ENCODE measurements around the gene GRID2. TPM values are rescaled to one million over a fixed set of nuclear protein-coding genes. Genes with fewer than 3 reads are reported as not detected.

Gene GRID2
- total RNA-seq: not detected

DNA sequence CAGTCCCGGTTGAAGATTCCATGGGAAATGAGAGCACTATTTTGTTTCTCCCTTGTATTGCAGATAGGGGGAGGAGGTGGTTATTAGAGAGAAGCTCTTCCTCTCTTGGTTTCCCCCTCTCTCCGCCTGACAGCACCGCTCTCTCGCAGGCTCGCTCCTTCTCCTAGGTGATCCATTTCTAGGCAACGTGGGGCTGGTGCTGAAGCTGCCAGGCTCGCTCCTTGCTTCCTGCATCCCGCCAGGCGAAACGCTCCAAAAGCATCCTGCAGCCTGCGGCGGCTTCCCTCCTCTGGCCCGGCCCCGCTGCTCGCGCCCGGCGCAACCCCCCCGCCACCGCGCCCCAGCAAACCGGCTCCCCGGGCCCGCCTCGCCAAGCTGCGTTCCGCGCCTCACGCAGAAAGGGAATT lies at the start of gene GRID2:
Gene GRID2 (plus strand): TSS at position 346 of the 407 bp plus-strand sequence.
- Mint-ChIP-seq H3K4me1 (peaks cover 1% of the 10 kb centered on the region), H3K36me3 (ENCODE audit: low read depth) (no peaks in the 10 kb centered on the region), H3K4me3 (no peak within 1 kb of the TSS), H3K9me3 (no peaks in the 10 kb centered on the region), H3K27ac (no peak within 1 kb of the TSS), H3K27me3 (peaks cover 34% of the 10 kb centered on the region)
- DNase-seq: no peak
- ChIA-PET POLR2A (no interaction called here), CTCF (no interaction called here)

DNA sequence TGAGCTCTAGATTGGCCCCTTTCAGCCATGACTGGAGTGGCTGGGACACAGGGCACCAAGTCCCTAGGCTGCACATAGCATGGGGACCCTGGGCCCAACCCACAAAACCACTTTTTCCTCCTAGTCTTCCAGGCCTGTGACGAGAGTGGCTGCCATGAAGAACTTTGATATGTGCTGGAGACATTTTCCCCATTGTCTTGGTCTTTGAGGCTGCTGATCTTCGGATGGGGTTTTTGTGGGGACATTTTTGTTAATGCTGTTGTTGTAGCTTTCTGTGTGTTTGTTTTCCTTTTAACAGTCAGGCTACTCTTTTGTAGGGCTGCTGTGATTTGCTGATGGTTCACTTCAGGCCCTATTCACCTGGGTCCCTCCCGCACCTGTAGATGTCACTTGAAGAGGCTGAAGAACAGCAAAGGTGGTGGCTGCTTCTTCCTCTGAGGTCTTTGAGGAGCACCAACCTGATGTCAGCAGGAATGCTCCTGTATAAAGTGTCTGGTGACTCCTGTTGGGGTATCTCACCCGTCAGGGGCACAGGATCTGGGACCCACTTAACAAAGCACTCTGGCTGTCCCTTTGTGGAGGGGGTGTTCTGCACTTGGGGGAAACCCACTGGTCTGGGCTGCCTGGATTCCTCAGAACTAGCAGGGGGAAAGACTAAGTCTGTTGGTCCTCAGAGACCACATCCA lies 49.6 kb upstream of the GRID2 start:
- ChIA-PET POLR2A (no interaction called here), CTCF (no interaction called here)
- H3K27ac Mint-ChIP-seq: no peak overlapping the region
- H3K36me3 Mint-ChIP-seq (ENCODE audit: low read depth): no peaks in the 10 kb centered on the region
- no peaks in the 10 kb centered on the region for H3K4me1 Mint-ChIP-seq
- H3K4me3 Mint-ChIP-seq: no peak overlapping the region
- no peaks in the 10 kb centered on the region for H3K27me3 Mint-ChIP-seq
- H3K9me3 Mint-ChIP-seq: peaks cover 9% of the 10 kb centered on the region
- no peak for DNase-seq

DNA sequence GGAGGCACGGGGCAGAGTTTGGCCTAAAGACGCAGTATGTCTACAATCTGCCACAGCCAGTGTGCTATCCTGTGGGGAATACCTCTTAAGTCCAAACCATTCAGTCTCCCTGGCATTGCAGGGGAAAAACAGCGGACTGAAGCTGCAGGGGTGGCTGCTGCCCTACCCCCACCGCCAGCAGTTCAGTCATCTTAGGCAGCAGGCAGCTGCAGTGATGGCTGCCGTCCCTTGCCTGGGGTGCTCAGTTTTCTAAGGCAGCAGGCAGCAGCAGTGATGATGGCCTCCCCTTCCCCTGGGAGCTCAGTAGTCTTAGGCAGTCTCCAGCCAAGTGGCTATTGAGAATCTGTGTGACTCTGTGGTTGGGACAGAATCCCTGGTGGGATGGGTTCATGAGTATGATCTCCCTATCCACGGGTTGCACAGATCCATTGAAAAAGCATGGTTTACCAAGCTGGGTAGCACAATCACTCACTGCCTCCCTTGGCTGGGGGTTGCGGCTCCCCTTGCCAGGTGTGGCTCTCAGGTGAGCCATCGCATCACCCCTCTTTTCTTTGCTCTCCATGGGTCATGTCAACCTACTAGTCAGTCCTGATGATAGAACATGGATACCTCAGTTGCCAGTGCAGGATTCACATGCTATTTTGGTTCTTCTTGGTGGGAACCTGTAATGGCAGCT lies 48.9 kb upstream of the GRID2 start:
- CTCF ChIA-PET: no interaction called here
- H3K27me3 Mint-ChIP-seq: no peaks in the 10 kb centered on the region
- no peak overlapping the region for H3K4me3 Mint-ChIP-seq

DNA sequence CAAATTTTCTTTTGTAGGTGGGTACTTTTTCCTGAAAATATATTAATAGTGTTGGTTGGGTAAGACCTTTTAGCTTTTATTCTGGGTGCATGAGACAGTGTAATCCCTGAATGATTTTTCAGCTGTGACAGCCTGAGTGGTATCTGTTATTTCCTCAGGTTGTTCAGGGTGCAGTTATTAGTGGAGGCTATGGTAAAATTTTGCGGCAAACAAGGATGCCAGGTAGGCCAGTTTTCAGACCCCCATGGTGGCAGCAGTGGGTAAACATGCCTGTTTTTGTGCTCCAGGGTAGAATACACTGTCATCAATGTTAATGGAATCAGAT lies 47.9 kb upstream of the GRID2 start:
- no peak for DNase-seq
- ChIA-PET POLR2A (no interaction called here), CTCF (no interaction called here)
- Mint-ChIP-seq H3K9me3 (peaks cover 9% of the 10 kb centered on the region), H3K27ac (no peak overlapping the region), H3K4me1 (no peaks in the 10 kb centered on the region), H3K4me3 (no peak overlapping the region), H3K27me3 (no peaks in the 10 kb centered on the region), H3K36me3 (ENCODE audit: low read depth) (no peaks in the 10 kb centered on the region)

More for the DNA sequence above, 48.9 kb upstream of the GRID2 start:
- Mint-ChIP-seq H3K4me1 (no peaks in the 10 kb centered on the region), H3K27ac (no peak overlapping the region), H3K9me3 (peaks cover 9% of the 10 kb centered on the region), H3K36me3 (ENCODE audit: low read depth) (no peaks in the 10 kb centered on the region)
- POLR2A ChIA-PET: no interaction called here
- no peak for DNase-seq

DNA sequence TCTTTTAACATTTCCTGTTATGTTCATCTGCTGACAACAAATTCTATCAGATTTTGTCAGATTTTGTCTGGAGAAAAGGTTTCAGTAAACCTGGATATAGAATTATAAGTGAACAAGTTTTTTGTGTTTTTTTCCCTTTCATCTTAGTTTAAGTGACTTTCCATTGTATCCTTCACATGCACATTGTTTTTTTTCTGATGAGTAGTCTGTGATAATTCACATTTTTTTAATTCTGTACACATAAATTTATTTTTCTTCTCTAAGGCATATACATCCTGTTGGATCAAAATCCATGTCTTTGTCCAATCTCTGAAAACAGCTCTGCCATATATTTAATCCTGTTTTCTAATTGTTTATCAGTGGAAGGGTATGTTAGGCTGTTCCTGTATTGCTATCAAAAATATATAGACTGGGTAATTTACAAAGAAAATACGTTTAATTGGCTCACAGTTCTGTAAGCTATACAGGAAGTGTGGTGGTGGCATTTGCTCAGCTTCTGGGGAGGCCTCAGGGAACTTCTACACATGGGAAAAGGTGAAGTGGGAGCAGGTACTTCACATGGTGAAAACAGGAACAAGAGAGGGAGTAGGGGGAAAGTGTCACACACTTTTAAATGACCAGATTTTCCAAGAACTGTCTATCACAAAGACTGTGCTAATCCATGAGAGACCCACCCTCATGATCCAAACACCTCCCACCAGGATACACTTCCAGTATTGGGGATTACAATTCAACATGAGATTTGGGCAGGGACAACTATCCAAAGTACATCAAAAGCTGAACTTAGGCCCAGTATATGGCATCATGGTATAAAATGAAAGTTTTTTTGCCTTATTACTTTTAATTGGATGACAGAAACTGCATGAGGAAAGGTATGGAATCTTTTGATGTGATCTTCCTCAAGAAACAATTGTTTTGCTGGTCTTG lies 45.6 kb upstream of the GRID2 start:
- no peaks in the 10 kb centered on the region for H3K36me3 Mint-ChIP-seq (ENCODE audit: low read depth)
- CTCF ChIA-PET: no interaction called here
- H3K9me3 Mint-ChIP-seq: peaks cover 3% of the 10 kb centered on the region
- DNase-seq: no peak
- no peaks in the 10 kb centered on the region for H3K27me3 Mint-ChIP-seq
- POLR2A ChIA-PET: no interaction called here
- no peak overlapping the region for H3K4me3 Mint-ChIP-seq
- no peak overlapping the region for H3K27ac Mint-ChIP-seq
- no peaks in the 10 kb centered on the region for H3K4me1 Mint-ChIP-seq

DNA sequence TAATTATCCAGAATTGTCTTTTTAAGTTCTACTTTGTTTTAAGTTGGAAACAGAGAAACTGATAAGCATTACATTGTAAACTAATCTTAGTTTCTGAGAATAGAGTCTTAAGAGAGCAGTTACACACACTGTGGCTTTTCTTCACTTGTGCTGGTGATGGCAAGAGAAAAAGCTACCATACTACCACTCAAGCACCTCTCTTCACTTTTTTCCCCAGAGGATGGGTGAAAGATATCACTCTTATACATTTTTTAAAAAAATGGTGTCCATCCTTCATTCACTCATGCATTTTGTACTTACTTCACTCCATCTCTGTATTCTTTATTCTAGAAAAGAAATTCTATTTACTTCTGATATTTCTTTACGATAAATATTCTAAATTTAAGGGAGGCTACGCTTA lies 42.5 kb upstream of the GRID2 start:
- H3K36me3 Mint-ChIP-seq (ENCODE audit: low read depth): no peaks in the 10 kb centered on the region
- no peaks in the 10 kb centered on the region for H3K4me1 Mint-ChIP-seq
- ChIA-PET POLR2A (no interaction called here), CTCF (no interaction called here)
- H3K9me3 Mint-ChIP-seq: peaks cover under 1% of the 10 kb centered on the region
- DNase-seq: no peak
- H3K27me3 Mint-ChIP-seq: no peaks in the 10 kb centered on the region
- H3K4me3 Mint-ChIP-seq: no peak overlapping the region
- H3K27ac Mint-ChIP-seq: no peak overlapping the region

DNA sequence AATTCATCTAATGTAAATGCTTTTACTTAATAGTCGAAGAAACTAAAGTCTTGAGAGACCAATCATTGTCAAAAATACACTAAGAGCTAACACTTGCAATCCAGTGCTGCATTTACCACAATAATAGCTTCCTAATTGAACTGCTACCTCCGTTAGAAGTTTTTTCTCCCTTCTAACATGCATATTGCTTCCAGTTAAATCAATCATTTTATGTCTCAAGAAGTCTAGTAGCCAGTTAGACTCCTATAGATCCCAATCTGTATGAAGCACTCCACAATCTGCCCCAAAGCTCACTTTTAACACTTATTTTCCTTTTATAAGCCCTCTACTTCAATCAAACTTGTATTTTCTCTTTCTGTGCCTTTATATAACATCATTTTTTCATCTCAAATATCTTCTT lies 41.4 kb upstream of the GRID2 start:
- ChIA-PET POLR2A (no interaction called here), CTCF (no interaction called here)
- H3K36me3 Mint-ChIP-seq (ENCODE audit: low read depth): no peaks in the 10 kb centered on the region
- no peak for DNase-seq
- no peaks in the 10 kb centered on the region for H3K27me3 Mint-ChIP-seq
- H3K27ac Mint-ChIP-seq: no peak overlapping the region
- H3K4me1 Mint-ChIP-seq: no peaks in the 10 kb centered on the region
- H3K9me3 Mint-ChIP-seq: no peaks in the 10 kb centered on the region
- H3K4me3 Mint-ChIP-seq: no peak overlapping the region

DNA sequence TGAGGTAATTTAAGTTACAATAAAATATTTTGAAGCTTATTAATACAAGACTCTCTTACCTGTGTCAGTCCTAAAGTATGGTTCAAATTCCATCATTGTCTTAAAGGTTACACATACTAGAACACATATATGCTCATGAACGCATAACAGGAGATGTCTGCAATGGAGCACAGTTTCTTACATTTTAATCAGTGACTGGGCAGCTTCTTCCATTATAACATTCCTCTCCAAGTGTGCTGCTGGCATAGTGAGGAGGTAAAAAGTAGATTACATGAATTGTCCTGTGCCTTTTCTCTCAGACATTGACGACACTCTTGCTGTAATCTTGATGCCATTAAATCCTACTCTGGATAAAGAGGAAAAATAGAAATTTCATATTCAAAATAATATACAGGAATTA lies 40.8 kb upstream of the GRID2 start:
- Mint-ChIP-seq H3K27me3 (no peaks in the 10 kb centered on the region), H3K9me3 (no peaks in the 10 kb centered on the region), H3K27ac (no peak overlapping the region), H3K4me3 (no peak overlapping the region), H3K4me1 (no peaks in the 10 kb centered on the region), H3K36me3 (ENCODE audit: low read depth) (no peaks in the 10 kb centered on the region)
- ChIA-PET CTCF (no interaction called here), POLR2A (no interaction called here)
- no peak for DNase-seq

DNA sequence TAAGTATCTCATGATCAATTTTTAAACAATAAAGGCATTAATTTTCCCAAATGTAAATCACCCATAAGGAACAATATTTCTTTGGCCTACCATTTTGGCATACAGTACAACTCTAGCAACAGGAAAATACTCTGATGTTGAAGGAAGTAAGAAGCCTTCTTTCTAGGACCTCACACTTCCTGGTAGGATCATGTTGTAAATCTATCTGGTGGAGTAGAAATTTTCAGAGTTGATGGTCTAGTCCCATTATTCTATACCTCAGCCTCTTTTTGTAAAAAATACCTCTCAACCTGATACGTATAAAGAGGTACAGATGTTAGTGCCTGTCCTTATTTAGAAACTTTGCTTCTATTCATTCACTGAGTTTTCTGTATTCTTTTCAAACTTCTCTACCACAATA lies 40.2 kb upstream of the GRID2 start:
- H3K9me3 Mint-ChIP-seq: no peaks in the 10 kb centered on the region
- H3K4me3 Mint-ChIP-seq: no peak overlapping the region
- CTCF ChIA-PET: no interaction called here
- no peaks in the 10 kb centered on the region for H3K36me3 Mint-ChIP-seq (ENCODE audit: low read depth)
- no peak for DNase-seq
- POLR2A ChIA-PET: no interaction called here
- H3K4me1 Mint-ChIP-seq: no peaks in the 10 kb centered on the region
- no peaks in the 10 kb centered on the region for H3K27me3 Mint-ChIP-seq
- no peak overlapping the region for H3K27ac Mint-ChIP-seq

DNA sequence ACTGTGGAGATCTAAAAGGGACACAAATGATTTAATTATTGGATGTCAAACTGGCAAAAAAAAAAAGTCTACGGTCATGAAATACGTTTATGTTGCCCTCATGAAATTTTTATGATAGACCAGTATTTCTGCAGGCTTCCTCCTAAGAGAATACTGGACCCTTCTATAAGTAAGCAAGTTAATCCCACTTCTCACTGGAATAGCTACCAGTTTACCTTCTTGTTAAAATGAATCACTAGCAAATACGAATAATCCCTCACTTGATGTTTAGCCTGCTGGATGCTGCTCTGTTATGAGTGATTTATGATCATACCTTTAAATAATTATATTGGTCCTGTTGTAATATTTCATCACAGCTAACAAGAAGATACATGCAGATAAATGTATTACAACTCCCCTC lies 39.6 kb upstream of the GRID2 start:
- Mint-ChIP-seq H3K27me3 (no peaks in the 10 kb centered on the region), H3K27ac (no peak overlapping the region), H3K4me3 (no peak overlapping the region), H3K4me1 (no peaks in the 10 kb centered on the region), H3K9me3 (no peaks in the 10 kb centered on the region), H3K36me3 (ENCODE audit: low read depth) (no peaks in the 10 kb centered on the region)
- ChIA-PET CTCF (no interaction called here), POLR2A (no interaction called here)
- DNase-seq: no peak

DNA sequence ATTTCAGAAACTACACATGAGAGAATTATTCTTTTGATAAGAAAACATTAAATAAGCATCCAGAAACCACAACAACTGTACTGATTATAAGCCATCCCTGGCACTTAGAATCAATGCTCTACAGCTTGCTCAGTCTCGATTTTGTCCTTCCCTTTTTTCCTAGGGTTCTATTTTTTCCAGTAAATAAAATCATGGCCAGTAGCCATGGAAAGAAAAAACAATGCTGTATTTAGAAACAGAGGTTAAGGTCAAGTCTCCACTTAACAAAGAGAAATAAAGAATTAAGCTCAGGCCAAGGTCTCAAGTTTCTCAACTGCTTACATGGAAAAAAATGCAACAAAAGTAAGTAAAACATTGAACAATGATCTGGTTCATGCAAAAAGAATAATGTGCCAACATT lies 38.7 kb upstream of the GRID2 start:
- Mint-ChIP-seq H3K36me3 (ENCODE audit: low read depth) (no peaks in the 10 kb centered on the region), H3K9me3 (no peaks in the 10 kb centered on the region), H3K27ac (no peak overlapping the region), H3K27me3 (no peaks in the 10 kb centered on the region), H3K4me1 (no peaks in the 10 kb centered on the region), H3K4me3 (no peak overlapping the region)
- ChIA-PET CTCF (no interaction called here), POLR2A (no interaction called here)
- no peak for DNase-seq

DNA sequence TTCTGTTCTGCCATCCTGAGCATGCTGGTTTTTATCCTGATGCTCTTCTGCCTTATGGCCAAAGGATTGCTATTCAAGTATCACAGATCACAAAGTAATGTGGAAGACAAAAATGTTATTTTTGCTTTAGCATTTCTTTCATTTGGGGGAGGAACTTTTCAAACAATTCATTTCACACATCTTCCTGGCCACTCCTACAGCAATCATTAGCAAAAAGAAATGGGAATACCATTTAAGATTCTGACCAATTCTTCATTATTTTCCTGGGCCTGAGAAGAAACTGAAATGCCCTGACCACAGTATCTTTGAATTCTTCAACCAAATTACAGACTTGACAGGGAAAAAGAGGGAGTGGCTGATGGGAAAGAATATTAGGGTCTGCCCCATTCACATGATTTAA lies 38.0 kb upstream of the GRID2 start:
- Mint-ChIP-seq H3K27ac (no peak overlapping the region), H3K36me3 (ENCODE audit: low read depth) (no peaks in the 10 kb centered on the region), H3K9me3 (peaks cover 2% of the 10 kb centered on the region), H3K4me3 (no peak overlapping the region), H3K27me3 (no peaks in the 10 kb centered on the region), H3K4me1 (no peaks in the 10 kb centered on the region)
- ChIA-PET POLR2A (no interaction called here), CTCF (no interaction called here)
- no peak for DNase-seq

DNA sequence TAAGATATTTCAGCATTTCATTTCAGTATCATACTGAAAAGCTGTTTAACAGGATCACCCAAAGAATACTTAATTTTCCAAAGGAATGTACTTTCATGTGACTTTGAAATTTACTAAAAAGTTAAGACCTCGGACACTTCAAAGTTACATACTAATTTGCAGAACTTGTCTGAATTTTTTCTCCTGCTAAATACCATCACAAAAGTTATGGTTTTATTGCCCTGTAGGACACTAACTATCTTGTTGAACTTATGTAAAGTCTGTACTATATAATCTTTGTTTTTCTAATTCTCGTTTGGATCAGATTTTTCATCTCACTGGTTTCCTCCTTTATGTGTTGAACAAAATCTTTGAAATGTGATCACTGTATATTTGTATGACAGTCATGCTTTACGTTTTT lies 37.2 kb upstream of the GRID2 start:
- peaks cover 4% of the 10 kb centered on the region for H3K9me3 Mint-ChIP-seq
- no peak overlapping the region for H3K4me3 Mint-ChIP-seq
- no peaks in the 10 kb centered on the region for H3K4me1 Mint-ChIP-seq
- POLR2A ChIA-PET: no interaction called here
- no peaks in the 10 kb centered on the region for H3K27me3 Mint-ChIP-seq
- CTCF ChIA-PET: no interaction called here
- no peaks in the 10 kb centered on the region for H3K36me3 Mint-ChIP-seq (ENCODE audit: low read depth)
- no peak for DNase-seq
- no peak overlapping the region for H3K27ac Mint-ChIP-seq

DNA sequence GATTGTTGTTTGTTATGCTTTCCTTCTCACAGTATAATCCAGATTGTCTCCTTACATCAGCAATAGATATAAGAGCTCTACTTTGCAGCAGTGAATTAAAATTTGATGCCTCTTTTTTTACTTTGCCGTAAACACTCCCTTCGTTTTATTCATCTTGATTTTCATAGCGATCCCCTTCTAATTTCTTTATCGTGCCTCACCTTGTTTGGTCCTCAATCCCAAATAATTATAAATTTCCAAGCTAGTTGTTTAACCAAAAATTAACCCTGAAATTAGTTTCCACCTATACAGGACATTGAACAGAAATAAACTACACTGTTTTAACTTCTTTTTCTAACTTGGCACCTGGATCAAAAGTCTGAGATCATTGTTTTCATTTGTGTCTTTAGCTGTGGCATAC lies 35.1 kb upstream of the GRID2 start:
- ChIA-PET CTCF (no interaction called here), POLR2A (no interaction called here)
- H3K36me3 Mint-ChIP-seq (ENCODE audit: low read depth): no peaks in the 10 kb centered on the region
- H3K27ac Mint-ChIP-seq: no peak overlapping the region
- H3K4me3 Mint-ChIP-seq: no peak overlapping the region
- H3K4me1 Mint-ChIP-seq: no peaks in the 10 kb centered on the region
- peaks cover 4% of the 10 kb centered on the region for H3K9me3 Mint-ChIP-seq
- no peaks in the 10 kb centered on the region for H3K27me3 Mint-ChIP-seq
- DNase-seq: no peak

Data from activated CD4-positive, alpha-beta memory T cell treated with anti-CD3 and anti-CD28 coated beads, Interleukin-2, amount 10 ng/mL, durations not matched to agents 7 days and 5 days (primary cell).